IMR-90 (cell line): ENCODE data around the gene MYOCD.
A peak's percentile ranks its signal among the peaks of the same experiment; 100 is the strongest.

Experiments
- CEBPB ChIP-seq: IDR thresholded peaks from 2 replicates; pipeline ENCODE4 v1.6.1; 2012; ENCODE audit warnings: low read depth, low read length, improper control_type of control experiment
- MAFK ChIP-seq: IDR thresholded peaks from 2 replicates; pipeline ENCODE4 v1.6.1; 2012; ENCODE audit warnings: low read depth, low read length, improper control_type of control experiment
- MAZ ChIP-seq: IDR thresholded peaks from 2 replicates; pipeline ENCODE4 v1.6.1; 2012; ENCODE audit warnings: low read depth, mild to moderate bottlenecking, low read length, improper control_type of control experiment, moderate library complexity, borderline replicate concordance
- POLR2A ChIP-seq: IDR thresholded peaks from 2 replicates; pipeline ENCODE4 v1.6.1; 2012; ENCODE audit warnings: mild to moderate bottlenecking, low read depth, low read length
- RAD21 ChIP-seq: IDR thresholded peaks from 2 replicates; pipeline ENCODE4 v1.6.1; 2012; ENCODE audit warnings: low read length, improper control_type of control experiment
- RCOR1 ChIP-seq: IDR thresholded peaks from 2 replicates; pipeline ENCODE4 v1.6.1; 2012; ENCODE audit warnings: mild to moderate bottlenecking, low read length, improper control_type of control experiment; ENCODE audit not compliant: insufficient replicate concordance
- SMC3 ChIP-seq: fragments of 150-350 bp; IDR thresholded peaks from 2 replicates; pipeline ENCODE4 v1.6.1; 2016; ENCODE audit warnings: low read depth, mild to moderate bottlenecking, antibody characterized with exemption, low read length, moderate library complexity
- TF ChIP-seq, protein P1 (sequence below): conservative IDR thresholded peaks from 2 replicates; pipeline ENCODE4 v1.5.1; 2012; ENCODE audit warnings: mild to moderate bottlenecking, low read depth, low read length, improper control_type of control experiment
- TF ChIP-seq, protein P2 (sequence below): fragments of 150-350 bp; IDR thresholded peaks from 2 replicates; pipeline ENCODE4 v1.6.1; 2016; ENCODE audit warnings: low read depth, mild to moderate bottlenecking, low read length, moderate library complexity, borderline replicate concordance

DNA sequence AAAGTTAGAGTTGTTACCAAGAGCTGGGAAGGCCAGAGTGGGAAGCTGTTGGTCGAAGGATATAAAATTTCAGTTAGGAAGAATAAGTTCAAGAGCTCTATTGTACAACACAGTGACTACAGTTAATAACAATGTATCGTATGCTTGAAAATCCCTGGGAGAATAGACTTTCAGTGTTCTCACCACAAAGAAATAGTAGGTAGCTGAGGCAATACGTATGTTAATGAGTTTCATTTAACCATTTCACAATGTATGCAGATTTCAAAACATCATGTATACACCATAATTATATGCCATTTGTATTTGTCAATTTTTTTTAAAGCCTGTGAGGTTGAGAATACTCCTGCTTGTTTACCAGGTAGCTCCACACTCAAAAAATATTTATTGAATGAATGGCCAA is 41.5 kb upstream of the MYOCD start:
- TF ChIP-seq, protein P1, sequence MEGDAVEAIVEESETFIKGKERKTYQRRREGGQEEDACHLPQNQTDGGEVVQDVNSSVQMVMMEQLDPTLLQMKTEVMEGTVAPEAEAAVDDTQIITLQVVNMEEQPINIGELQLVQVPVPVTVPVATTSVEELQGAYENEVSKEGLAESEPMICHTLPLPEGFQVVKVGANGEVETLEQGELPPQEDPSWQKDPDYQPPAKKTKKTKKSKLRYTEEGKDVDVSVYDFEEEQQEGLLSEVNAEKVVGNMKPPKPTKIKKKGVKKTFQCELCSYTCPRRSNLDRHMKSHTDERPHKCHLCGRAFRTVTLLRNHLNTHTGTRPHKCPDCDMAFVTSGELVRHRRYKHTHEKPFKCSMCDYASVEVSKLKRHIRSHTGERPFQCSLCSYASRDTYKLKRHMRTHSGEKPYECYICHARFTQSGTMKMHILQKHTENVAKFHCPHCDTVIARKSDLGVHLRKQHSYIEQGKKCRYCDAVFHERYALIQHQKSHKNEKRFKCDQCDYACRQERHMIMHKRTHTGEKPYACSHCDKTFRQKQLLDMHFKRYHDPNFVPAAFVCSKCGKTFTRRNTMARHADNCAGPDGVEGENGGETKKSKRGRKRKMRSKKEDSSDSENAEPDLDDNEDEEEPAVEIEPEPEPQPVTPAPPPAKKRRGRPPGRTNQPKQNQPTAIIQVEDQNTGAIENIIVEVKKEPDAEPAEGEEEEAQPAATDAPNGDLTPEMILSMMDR, result no peak
- TF ChIP-seq POLR2A (no peak), RAD21 (no peak), RCOR1 (no peak), CEBPB (peak; percentile 51; the same call in 1 of the 2 replicates), MAFK (no peak), SMC3 (no peak), MAZ (no peak)
- TF ChIP-seq, protein P2, sequence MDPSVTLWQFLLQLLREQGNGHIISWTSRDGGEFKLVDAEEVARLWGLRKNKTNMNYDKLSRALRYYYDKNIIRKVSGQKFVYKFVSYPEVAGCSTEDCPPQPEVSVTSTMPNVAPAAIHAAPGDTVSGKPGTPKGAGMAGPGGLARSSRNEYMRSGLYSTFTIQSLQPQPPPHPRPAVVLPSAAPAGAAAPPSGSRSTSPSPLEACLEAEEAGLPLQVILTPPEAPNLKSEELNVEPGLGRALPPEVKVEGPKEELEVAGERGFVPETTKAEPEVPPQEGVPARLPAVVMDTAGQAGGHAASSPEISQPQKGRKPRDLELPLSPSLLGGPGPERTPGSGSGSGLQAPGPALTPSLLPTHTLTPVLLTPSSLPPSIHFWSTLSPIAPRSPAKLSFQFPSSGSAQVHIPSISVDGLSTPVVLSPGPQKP, result no peak
